Activated effector memory CD4-positive, alpha-beta T cell treated with anti-CD3 and anti-CD28 coated beads, Interleukin-2, amount 50 U/mL, for 16 hours (primary cell): ENCODE measurements around the gene C3orf33.
A peak's percentile ranks its signal among the peaks of the same experiment; 100 is the strongest.

Experiments
- DNase-seq: peaks from one replicate; pipeline ENCODE4 v3.0.0-alpha.2; 2020

Gene C3orf33

GRCh38 chr3:155785662-155786295 is 20.3 kb downstream of the C3orf33 start:
- DNase-seq, result no peak

- DNase-seq, result no peak
These were observed 23.6 kb downstream of the C3orf33 start for GRCh38 chr3:155782390-155782953.

GRCh38 chr3:155780291-155780690 is 25.8 kb downstream of the C3orf33 start:
- no peak for DNase-seq

GRCh38 chr3:155778462-155778861 is 27.6 kb downstream of the C3orf33 start:
- DNase-seq, result no peak

DNA sequence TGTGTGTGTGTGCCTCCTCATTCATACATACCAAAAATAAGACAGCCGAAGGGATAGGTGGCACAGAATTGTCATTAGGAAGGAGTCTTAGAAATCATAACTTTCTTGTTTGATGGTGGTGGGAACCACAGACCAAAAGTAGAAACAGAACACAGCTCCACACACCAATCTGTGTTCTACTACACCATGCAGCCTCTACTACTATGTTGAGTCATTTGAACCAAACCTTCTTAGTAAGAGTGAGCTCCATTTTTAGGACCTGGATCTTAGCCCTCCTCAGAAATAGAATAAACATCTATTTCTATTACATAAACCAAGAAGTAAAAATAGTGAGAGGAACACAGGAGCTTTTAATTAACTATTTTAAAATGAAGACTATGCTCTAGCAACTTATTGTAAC is 33.3 kb downstream of the C3orf33 start:
- no peak for DNase-seq

DNA sequence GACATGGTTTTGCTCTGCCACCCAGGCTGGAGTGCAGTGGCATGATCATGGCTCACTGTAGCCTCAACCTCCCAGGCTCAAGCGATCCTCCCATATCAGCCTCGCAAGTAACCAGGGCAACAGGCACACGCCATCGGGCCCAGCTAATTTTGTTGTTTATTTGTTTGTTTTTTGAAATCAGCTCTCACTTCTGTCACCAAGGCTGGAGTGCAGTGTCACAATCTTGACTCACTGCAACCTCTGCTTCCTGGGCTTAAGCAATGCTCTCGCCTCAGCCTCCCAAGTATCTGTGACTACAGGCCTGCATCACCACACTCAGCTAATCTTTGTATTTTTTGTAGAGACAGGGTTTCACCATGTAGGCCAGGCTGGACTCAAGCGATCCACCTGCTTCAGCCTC is 35.0 kb downstream of the C3orf33 start:
- DNase-seq, result no peak

- no peak for DNase-seq
These were observed 39.9 kb downstream of the C3orf33 start for GRCh38 chr3:155766206-155766605.

DNA sequence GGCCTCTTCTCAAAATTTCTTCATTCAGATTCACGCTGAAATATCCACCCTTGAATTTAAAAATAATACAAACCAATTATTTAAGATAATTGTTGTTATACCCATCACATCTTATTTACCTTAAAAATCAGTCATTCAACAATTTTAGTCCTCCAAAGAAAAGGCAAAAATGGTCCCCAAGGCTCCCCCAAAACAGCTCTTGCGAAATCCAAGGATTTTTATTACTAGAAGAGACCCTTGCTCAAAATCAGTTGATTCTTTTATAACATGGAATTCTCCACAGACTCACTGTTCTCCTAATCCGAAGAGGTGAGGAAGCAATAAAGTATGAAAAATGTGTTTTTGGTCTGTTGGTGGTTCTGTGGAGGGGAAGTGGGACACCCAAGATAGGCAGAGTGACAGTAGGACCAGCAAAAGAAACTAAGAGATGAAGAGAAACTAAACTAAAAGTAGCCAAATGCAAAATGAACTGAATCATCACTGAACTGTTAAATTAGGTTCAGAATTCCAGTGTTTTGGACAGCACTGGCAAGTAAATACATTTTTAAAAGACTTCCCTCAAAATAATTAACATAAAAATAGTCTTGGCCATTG is 42.1 kb downstream of the C3orf33 start:
- DNase-seq, result no peak

DNA sequence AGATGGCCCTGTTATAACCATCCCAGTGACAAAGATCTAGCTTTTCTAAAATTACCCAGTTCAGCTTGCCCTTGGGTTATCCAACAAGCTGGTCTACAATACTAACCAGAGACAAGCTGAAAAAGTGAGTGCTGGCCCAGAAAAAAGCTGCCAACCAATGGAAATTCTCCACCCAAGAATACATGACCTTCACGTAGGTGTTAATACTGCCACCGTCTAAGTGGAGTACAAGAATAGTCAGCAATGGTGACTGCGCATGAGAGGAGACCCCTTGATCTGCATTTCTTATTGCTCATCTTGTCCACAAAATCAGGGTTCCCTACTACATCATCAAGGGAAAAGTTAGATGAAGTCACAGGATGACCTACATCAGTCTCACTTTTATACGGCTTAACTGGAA is 45.4 kb downstream of the C3orf33 start:
- DNase-seq, result no peak

GRCh38 chr3:155757577-155757976 is 48.5 kb downstream of the C3orf33 start:
- DNase-seq, result no peak

- no peak for DNase-seq
These were observed 52.9 kb downstream of the C3orf33 start for GRCh38 chr3:155753038-155753639.

- DNase-seq, result no peak
These were observed 57.3 kb downstream of the C3orf33 start for GRCh38 chr3:155748611-155749365.

DNA sequence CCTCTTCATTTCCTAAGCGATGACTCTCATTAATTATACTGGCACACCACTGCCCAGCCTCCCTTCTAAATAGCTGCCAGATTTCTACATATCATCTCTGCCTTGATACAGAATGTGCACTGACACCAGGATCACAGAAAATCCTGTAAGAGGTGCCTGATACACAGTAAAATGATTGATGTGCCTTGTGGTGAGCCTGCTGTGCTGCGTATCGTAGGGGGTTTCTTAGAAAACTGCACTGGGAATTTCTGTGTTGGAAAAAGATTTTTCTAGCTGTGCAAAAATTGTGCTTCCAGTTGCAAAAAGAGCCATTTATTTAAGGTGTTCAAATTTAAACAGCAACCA is 58.2 kb downstream of the C3orf33 start:
- DNase-seq, result no peak

GRCh38 chr3:155747286-155747945 is 58.7 kb downstream of the C3orf33 start:
- DNase-seq, result no peak

DNA sequence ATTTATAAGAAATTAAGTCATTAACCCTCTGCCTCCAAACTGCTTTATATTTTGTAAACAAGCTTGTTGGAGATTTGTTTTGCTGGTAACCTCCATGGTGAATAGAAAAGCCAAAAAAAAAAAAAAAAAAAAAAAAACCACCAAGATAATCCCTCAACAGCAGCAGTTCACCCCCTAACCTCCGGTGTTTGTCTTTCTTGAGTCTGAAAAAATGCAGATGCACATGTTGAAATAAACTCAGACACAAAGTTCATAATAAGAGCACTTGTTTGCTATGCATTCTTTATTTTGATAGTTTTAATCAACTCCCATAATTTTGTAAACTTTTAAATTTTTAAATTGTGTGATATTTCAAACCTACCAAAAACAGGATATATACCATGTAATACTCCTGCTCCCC is 59.4 kb downstream of the C3orf33 start:
- no peak for DNase-seq

DNA sequence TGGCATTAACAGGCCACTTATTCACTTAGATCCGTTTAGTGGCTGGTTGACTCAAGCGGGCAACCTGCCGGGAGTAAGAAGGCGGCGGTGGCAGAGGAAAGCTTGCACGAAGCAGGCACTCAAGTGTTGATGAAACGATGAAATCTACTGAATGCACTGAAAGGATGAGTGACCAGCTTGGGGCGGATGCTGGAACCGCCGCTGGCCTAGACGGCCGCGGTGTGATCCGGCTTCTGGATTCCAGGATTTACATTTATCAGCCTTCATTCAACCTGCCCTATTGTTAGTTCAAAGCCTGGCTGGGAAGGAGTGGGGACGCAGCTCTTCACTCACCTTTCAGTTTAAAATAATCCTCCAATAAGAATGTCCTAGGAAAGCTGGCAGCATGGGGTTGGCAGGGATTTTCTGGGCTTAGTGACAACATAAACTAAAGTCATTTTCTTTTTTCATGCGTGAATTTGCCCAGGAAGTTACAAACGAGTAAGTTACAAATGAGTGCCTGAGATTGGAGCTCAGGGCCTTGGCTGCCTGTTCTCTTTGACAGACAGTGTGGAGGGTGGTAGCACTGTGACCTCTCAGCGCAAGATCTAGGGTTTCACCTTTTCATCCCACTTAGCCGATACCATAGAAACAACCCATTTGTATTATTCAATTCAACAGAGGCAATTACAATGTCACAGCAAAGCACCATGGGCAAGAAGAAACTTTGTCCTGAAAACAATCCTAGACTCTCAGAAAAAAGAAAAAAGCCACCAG is 60.1 kb downstream of the C3orf33 start:
- DNase-seq, result no peak

DNA sequence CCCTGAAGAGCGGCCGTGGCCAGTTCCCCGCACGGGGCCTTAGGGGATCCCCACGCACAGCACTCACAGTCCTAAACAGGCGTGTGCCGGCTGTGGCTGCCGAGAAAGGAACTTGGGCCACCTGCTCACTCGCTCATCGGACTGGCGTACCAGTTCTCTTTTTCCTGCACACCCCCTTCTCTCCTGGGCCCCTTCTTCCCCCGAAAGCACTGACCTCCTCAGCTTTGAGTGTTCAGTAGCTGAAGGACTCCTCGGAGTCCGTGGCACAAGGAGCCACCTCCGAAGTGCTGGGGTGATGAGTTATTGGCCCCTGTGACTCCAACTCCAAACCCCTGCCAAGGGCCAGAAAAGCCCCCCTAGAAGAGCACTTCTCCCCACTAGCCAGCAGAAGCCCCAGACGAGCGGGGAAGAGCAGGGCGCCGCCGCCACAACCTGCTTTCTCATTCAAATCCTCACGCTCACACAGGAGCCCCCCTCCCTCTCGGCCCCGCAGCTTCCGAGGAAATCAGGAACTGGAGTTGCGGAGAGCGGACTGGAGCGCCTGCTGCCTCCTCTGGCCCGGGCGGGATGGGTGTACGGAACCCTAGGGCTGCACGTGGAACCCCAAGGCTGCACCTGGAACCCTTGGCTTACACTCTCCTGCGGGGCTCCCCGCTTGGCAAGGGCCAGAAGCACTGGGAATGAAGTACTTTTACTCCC is 61.3 kb downstream of the C3orf33 start, which contains the start of gene PLCH1:
Gene PLCH1 (minus strand): TSS at position 446 of the 699 bp plus-strand sequence. CDS start 40,847 bp downstream, outside the sequence.
- peak; percentile 75 for DNase-seq

DNA sequence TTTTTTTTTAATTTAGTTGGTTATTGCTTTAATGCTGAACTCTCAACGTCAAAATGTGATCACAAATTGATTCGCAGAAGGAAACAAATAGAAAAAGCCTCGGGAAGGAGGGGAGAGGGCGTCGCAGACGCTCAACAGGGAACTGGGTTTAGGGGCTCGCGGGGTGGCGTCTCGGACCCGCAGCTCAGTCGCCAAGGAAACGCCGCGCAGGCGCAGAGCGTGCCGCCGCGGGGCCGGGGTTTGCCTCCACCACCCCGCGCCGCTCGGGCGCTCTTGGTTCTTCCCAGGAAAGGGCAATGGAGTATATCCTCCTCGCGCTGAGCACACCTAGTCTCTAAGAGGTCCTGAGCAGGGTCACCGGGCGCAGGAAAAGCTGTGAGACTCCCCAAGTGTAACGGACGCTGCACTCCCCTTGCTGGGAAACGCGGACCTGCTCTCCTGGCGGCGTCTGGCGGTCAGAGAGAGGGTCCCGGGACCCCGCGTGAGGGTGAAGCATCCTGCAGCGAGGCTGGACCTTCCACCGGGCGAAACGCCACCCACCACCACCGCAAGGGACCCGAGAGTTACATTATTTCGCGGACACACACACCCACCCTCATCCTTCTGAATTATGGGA is 62.0 kb downstream of the C3orf33 start:
- DNase-seq, result peak; percentile 76

- no peak for DNase-seq
These were observed 62.5 kb downstream of the C3orf33 start for GRCh38 chr3:155743606-155744005.

- DNase-seq, result no peak
These were observed 63.6 kb downstream of the C3orf33 start for GRCh38 chr3:155742349-155742965.

GRCh38 chr3:155741603-155742002 is 64.5 kb downstream of the C3orf33 start:
- DNase-seq, result no peak
